AG04450 (cell line): ENCODE results near the gene TMEM150C. TPM values are rescaled to one million over a fixed set of nuclear protein-coding genes. Genes with fewer than 3 reads are reported as not detected.

ENCODE experiments used
- CTCF ChIA-PET: fragments of 300-600, 350-600 bp; formaldehyde crosslinking; extraction: SDS; loops from one replicate; lab custom pipeline; 2022; ENCODE audit warnings: antibody characterized with exemption, inconsistent platforms; lab: Charles Lee
- POLR2A ChIA-PET: fragments of 350-600 bp; formaldehyde crosslinking; extraction: SDS; loops from one replicate; lab custom pipeline; 2021; ENCODE audit warnings: antibody characterized with exemption, inconsistent platforms; lab: Yijun Ruan, JAX
- DNase-seq: peaks from one replicate; pipeline ENCODE4 v3.0.0-alpha.2; 2011; ENCODE audit warnings: low read depth, low spot score
- H3K27ac ChIP-seq: one replicate; pipeline ENCODE4 v1.5.1; 2012; ENCODE audit warnings: low read depth, low read length, control low read depth
- H3K27me3 ChIP-seq: one replicate; pipeline ENCODE4 v1.6.0; 2012; ENCODE audit warnings: low read length; ENCODE audit not compliant: control insufficient read depth, insufficient read depth
- H3K4me3 ChIP-seq: 2 replicates; pipeline ENCODE4 v1.5.1; 2011; ENCODE audit warnings: mild to moderate bottlenecking, low read depth, low read length, control low read depth
- H3K9me3 ChIP-seq: 2 replicates; pipeline ENCODE4 v1.5.1; 2012; ENCODE audit warnings: low read length; ENCODE audit not compliant: control insufficient read depth, insufficient read depth
- CTCF ChIP-seq: IDR thresholded peaks from 2 replicates; pipeline ENCODE4 v1.5.1; 2011; ENCODE audit warnings: low read depth, low read length, control low read depth, inconsistent platforms
- polyA minus RNA-seq: library from RNA; depleted of rRNA, polyadenylated mRNA; stranded (reverse); fragments of >200 nt; gene quantifications from 2 replicates; pipeline ENCODE4 v1.2.3, GENCODE V29; 2011; rRNA and poly(A)+ RNA removed
- polyA plus RNA-seq: library from polyadenylated mRNA; depleted of rRNA; stranded (reverse); fragments of >200 nt; gene quantifications from 2 replicates; pipeline ENCODE4 v1.2.3, GENCODE V29; 2011; rRNA removed

Gene TMEM150C
- 0.06 and 0.11 TPM in 2 replicates for polyA plus RNA-seq
- not detected in 2 replicates for polyA minus RNA-seq

- ChIA-PET CTCF (interaction anchor here (0.7 kb wide), 1 partner anchor 530 kb away, joined by 3 read pairs; no protein-coding TSS in a partner anchor), POLR2A (no interaction called here)
- no peak for TF ChIP-seq CTCF
- DNase-seq: no peak
- H3K27ac ChIP-seq: no peak within 1 kb of the TSS
- peak within 1 kb of the TSS; percentile 41 for H3K4me3 ChIP-seq
- peaks cover 39% of the 10 kb centered on the region for H3K27me3 ChIP-seq
- H3K9me3 ChIP-seq: no peaks in the 10 kb centered on the region
Observed at GRCh38 chr4:82561786-82562563, at the start of gene TMEM150C. Gene TMEM150C (minus strand): TSS chr4:82561988. CDS start chr4:82504657, 57,331 bp downstream.

- peaks cover 4% of the 10 kb centered on the region for H3K27me3 ChIP-seq
- no peaks in the 10 kb centered on the region for H3K9me3 ChIP-seq
- POLR2A ChIA-PET: no interaction called here
- TF ChIP-seq CTCF: no peak
- no peak overlapping the region for H3K27ac ChIP-seq
- H3K4me3 ChIP-seq: no peak overlapping the region
- DNase-seq: no peak
- CTCF ChIA-PET: no interaction called here
Observed at GRCh38 chr4:82611527-82611926, 49.7 kb upstream of the TMEM150C start.

- CTCF ChIA-PET: no interaction called here
- no peak overlapping the region for H3K4me3 ChIP-seq
- no peak overlapping the region for H3K27ac ChIP-seq
- peaks cover 2% of the 10 kb centered on the region for H3K27me3 ChIP-seq
- no peak for TF ChIP-seq CTCF
- no peak for DNase-seq
- no peaks in the 10 kb centered on the region for H3K9me3 ChIP-seq
- POLR2A ChIA-PET: no interaction called here
Observed at GRCh38 chr4:82610041-82610440, 48.3 kb upstream of the TMEM150C start.

GRCh38 chr4:82606622-82607021 is 44.8 kb upstream of the TMEM150C start:
- ChIA-PET POLR2A (no interaction called here), CTCF (no interaction called here)
- H3K27ac ChIP-seq: no peak overlapping the region
- H3K9me3 ChIP-seq: no peaks in the 10 kb centered on the region
- no peak for TF ChIP-seq CTCF
- no peak for DNase-seq
- H3K4me3 ChIP-seq: no peak overlapping the region
- H3K27me3 ChIP-seq: no peaks in the 10 kb centered on the region

GRCh38 chr4:82604522-82604921 is 42.7 kb upstream of the TMEM150C start:
- H3K27me3 ChIP-seq: no peaks in the 10 kb centered on the region
- ChIA-PET POLR2A (no interaction called here), CTCF (no interaction called here)
- no peaks in the 10 kb centered on the region for H3K9me3 ChIP-seq
- H3K4me3 ChIP-seq: no peak overlapping the region
- no peak for TF ChIP-seq CTCF
- no peak for DNase-seq
- H3K27ac ChIP-seq: no peak overlapping the region
